GM12891 (cell line): ENCODE measurements around the gene UBQLNL.

Source experiments
- POLR2A ChIP-seq: IDR thresholded peaks from 2 replicates; pipeline ENCODE4 v1.6.1; 2011; ENCODE audit warnings: low read depth, low read length, control low read depth
- POLR2AphosphoS5 ChIP-seq: IDR thresholded peaks from 2 replicates; pipeline ENCODE4 v1.6.1; 2011; ENCODE audit warnings: low read depth, low read length, control low read depth
- POU2F2 ChIP-seq: IDR thresholded peaks from 2 replicates; pipeline ENCODE4 v1.6.1; 2011; ENCODE audit warnings: low read depth, mild to moderate bottlenecking, control low read depth, low read length, moderate library complexity
- TAF1 ChIP-seq: IDR thresholded peaks from 2 replicates; pipeline ENCODE4 v1.6.1; 2011; ENCODE audit warnings: low read depth, low read length, control low read depth

- TF ChIP-seq POLR2AphosphoS5 (no peak), POLR2A (no peak), TAF1 (no peak), POU2F2 (no peak)
Observed at GRCh38 chr11:5476186-5476819, 40.2 kb downstream of the UBQLNL start.
